Sigmoid colon (tissue), 7 donors: ENCODE results near the gene JMJD1C. TPM values are rescaled to one million over a fixed set of nuclear protein-coding genes. Genes with fewer than 3 reads are reported as not detected.

Experiments
- DNase-seq: peaks from one replicate; pipeline ENCODE4 v3.0.0-alpha.2; 2019
- H3K27ac ChIP-seq, 4 donors: fragments of 200-600 bp; sonication (generic); one replicate each; pipeline ENCODE4 v1.5.1; 2016 to 2019; ENCODE audit warnings: mild to moderate bottlenecking in 1 of 4
- H3K27me3 ChIP-seq, 3 donors: fragments of 200-600 bp; sonication (generic); one replicate each; pipeline ENCODE4 v1.5.1; 2019; ENCODE audit warnings: mild to moderate bottlenecking in 1 of 3
- H3K36me3 ChIP-seq, 4 donors: fragments of 200-600 bp; sonication (generic); one replicate each; pipeline ENCODE4 v1.5.1; 2016 to 2019
- H3K4me1 ChIP-seq, 4 donors: fragments of 200-600 bp; sonication (generic); one replicate each; pipeline ENCODE4 v1.5.1; 2017 to 2019
- H3K4me3 ChIP-seq, 4 donors: fragments of 200-600 bp; sonication (generic); one replicate each; pipeline ENCODE4 v1.5.1; 2017 to 2019; ENCODE audit warnings: mild to moderate bottlenecking in 2 of 4, moderate library complexity in 1 of 4
- H3K9me3 ChIP-seq, 4 donors: fragments of 200-600 bp in 3 of 4; sonication (generic) in 3 of 4; one replicate each; pipeline versions ENCODE4 v1.5.1 to v1.6.1; 2013 to 2019
- EP300 ChIP-seq, 4 donors: sonication (generic); formaldehyde crosslinking; IDR thresholded peaks; one replicate each; pipeline ENCODE4 v1.6.1; 2017; ENCODE audit warnings: antibody characterized with exemption in 4 of 4
- POLR2A ChIP-seq, 2 donors: fragments of 450-650 bp; IDR thresholded peaks; one replicate each; pipeline ENCODE4 v1.6.1; 2016; ENCODE audit warnings: antibody characterized with exemption in 2 of 2, mild to moderate bottlenecking in 2 of 2, moderate library complexity in 2 of 2
- POLR2AphosphoS5 ChIP-seq, 4 donors: sonication (generic); formaldehyde crosslinking; IDR thresholded peaks; one replicate each; pipeline ENCODE4 v1.6.1; 2017; ENCODE audit warnings: antibody characterized with exemption in 4 of 4
- WGBS, 2 donors: extraction: QIAGEN DNeasy Blood & Tissue Kit; methylation state at CpG; one replicate each; pipeline ENCODE4 v1.1.7; 2013; 5-methylcytosine and 5-hydroxymethylcytosine counted together
- intact Hi-C: fragments of 100-400 bp; cut with DNase I; formaldehyde crosslinking; loops from one replicate; pipeline ENCODE4 v1.15.1; 2023
- polyA plus RNA-seq, 3 donors: library from polyadenylated mRNA; stranded (reverse); fragments of 200-250 nt; gene quantifications; one replicate each; pipeline ENCODE4 v1.2.3, GENCODE V29; 2013
- total RNA-seq, 4 donors: library from RNA; depleted of rRNA; stranded (reverse); fragments of >200 nt; gene quantifications; one replicate each; pipeline ENCODE4 v1.1.0, GENCODE V29; 2016
- TF ChIP-seq, protein P1 (sequence below), 4 experiments: fragments of 450-650 bp in 3 of 4; fragments of 200-600 bp in 1 of 4; IDR thresholded peaks; one replicate each; pipeline ENCODE4 v1.5.1; 2016 to 2019; ENCODE audit warnings: antibody characterized with exemption in 4 of 4, mild to moderate bottlenecking in 3 of 4, moderate library complexity in 2 of 4
- donor health status: healthy with polysubstance abuse.
- donor health status: Bipolar disorder and iron deficiency.
- donor health status: healthy.

JMJD1C gene
- total and polyA plus RNA-seq, 7 donors, result 13.2 to 134 (median 94.2) TPM

DNA sequence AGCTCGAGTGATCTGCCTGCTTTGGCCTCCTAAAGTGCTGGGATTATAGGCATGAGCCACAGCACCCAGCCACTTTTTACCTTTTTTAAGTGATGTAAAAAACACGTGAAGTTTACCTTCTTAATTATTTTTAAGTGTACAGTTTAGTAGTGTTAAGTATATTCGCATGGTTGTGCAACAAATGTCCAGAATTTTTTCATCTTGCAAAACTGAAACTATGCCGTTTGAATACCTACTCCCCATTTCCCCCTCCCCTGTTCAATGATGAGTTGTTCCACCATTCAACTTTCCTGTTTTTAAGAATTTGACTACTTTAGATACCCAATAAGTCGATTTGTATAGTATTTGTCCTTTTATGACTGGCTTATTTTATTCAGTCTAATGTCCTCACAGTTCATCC lies 321.8 kb downstream of the JMJD1C start:
- no peaks in the 10 kb centered on the region for H3K36me3 ChIP-seq
- TF ChIP-seq, protein P1, sequence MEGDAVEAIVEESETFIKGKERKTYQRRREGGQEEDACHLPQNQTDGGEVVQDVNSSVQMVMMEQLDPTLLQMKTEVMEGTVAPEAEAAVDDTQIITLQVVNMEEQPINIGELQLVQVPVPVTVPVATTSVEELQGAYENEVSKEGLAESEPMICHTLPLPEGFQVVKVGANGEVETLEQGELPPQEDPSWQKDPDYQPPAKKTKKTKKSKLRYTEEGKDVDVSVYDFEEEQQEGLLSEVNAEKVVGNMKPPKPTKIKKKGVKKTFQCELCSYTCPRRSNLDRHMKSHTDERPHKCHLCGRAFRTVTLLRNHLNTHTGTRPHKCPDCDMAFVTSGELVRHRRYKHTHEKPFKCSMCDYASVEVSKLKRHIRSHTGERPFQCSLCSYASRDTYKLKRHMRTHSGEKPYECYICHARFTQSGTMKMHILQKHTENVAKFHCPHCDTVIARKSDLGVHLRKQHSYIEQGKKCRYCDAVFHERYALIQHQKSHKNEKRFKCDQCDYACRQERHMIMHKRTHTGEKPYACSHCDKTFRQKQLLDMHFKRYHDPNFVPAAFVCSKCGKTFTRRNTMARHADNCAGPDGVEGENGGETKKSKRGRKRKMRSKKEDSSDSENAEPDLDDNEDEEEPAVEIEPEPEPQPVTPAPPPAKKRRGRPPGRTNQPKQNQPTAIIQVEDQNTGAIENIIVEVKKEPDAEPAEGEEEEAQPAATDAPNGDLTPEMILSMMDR (IDR thresholded peaks at IDR 0.05), result no peak
- TF ChIP-seq POLR2AphosphoS5 (IDR thresholded peaks at IDR 0.05), result no peak
- TF ChIP-seq EP300 (IDR thresholded peaks at IDR 0.05), result no peak
- no peak for TF ChIP-seq POLR2A (IDR thresholded peaks at IDR 0.05)
- 74 to 77% methylated on average over 5 of the region's 5 CpGs for WGBS, 2 donors

DNA sequence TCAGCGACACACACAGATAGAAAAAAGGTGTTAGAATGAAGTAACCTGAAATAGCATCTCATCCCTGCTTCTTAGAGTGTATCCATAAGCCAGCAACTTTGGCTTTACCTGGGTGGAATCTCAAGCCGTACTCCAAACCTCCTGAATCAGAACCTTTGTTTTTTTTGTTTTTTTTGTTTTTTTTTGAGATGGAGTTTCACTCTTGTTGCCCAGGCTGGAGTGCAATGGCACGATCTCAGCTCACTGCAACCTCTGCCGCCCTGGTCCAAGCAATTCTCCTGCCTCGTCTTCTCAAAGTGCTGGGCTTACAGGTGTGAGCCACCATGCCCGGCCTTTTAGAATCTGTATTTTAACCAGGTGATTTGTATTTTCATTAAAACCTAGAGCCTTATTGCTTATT lies 323.6 kb downstream of the JMJD1C start:
- intact Hi-C loops, result no loop called here
- Histone ChIP-seq H3K36me3 (no peaks in the 10 kb centered on the region), H3K27ac (no peak overlapping the region), H3K4me1 (peaks cover 0 to 31% (median 19%) of the 10 kb centered on the region in 4 donors), H3K9me3 (no peaks in the 10 kb centered on the region), H3K27me3 (no peaks in the 10 kb centered on the region), H3K4me3 (no peak overlapping the region)
- no peak for DNase-seq
- TF ChIP-seq POLR2AphosphoS5 (IDR thresholded peaks at IDR 0.05) (no peak), POLR2A (IDR thresholded peaks at IDR 0.05) (no peak)
- WGBS, 2 donors, result 95 to 97% methylated on average over 6 of the region's 6 CpGs

More for the DNA sequence above, 321.8 kb downstream of the JMJD1C start:
- no peak for DNase-seq
- Histone ChIP-seq H3K27ac (no peak overlapping the region), H3K4me3 (no peak overlapping the region), H3K9me3 (no peaks in the 10 kb centered on the region), H3K27me3 (no peaks in the 10 kb centered on the region), H3K4me1 (peaks cover 0 to 34% (median 22%) of the 10 kb centered on the region in 4 donors)
- intact Hi-C loops, result no loop called here

DNA sequence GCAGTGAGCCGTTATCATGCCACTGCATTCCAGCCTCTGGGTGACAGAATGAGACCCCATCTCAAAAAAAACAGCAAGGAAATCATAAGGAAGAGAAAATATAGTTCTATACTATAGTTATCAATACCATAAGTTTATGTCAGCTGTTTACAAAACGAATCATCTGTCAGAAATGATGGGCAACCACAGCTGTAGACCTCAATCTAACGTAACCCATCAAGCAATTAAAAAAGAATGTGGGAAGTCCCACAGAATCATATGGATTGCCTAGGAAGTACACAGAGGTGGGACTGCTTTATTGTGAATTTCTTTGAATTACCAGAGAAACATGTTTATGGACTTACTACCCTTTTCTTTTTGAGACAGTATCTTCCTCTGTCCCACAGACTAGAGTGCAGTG lies 325.7 kb downstream of the JMJD1C start:
- Histone ChIP-seq H3K4me3 (no peak overlapping the region), H3K36me3 (no peaks in the 10 kb centered on the region), H3K27ac (no peak overlapping the region), H3K27me3 (no peaks in the 10 kb centered on the region), H3K4me1 (peaks cover 0 to 33% (median 21%) of the 10 kb centered on the region in 4 donors), H3K9me3 (no peaks in the 10 kb centered on the region)
- TF ChIP-seq EP300 (IDR thresholded peaks at IDR 0.05), result no peak
- no peak for TF ChIP-seq POLR2A (IDR thresholded peaks at IDR 0.05)
- TF ChIP-seq POLR2AphosphoS5 (IDR thresholded peaks at IDR 0.05), result no peak
- TF ChIP-seq, protein P1 (IDR thresholded peaks at IDR 0.05), result no peak
- 71 to 78% methylated on average over 3 of the region's 3 CpGs for WGBS, 2 donors
- DNase-seq, result no peak
- intact Hi-C loops, result no loop called here

DNA sequence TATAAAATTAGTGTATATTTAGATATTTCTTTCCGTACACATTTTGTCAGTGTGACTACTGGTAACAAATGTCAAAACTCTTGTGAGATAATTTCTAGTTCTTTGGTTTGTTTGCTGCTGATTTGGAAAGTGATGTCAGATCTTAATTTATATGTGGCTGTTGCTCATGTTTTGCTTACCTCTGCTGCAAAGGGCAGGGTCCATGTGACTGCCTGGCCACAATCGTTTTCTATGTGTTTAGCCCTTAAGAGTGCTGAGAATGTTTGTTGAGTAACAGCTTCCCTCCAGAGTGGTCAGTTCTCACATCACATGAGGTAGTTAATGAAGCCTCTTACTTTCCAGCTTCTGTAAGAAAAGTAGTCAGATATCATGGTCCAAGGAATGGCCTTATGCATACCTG lies 328.5 kb downstream of the JMJD1C start:
- H3K9me3 ChIP-seq, result no peaks in the 10 kb centered on the region
- no peaks in the 10 kb centered on the region for H3K36me3 ChIP-seq
- no peak overlapping the region for H3K27ac ChIP-seq
- H3K4me1 ChIP-seq, result peaks cover 0 to 33% (median 27%) of the 10 kb centered on the region in 4 donors
- TF ChIP-seq POLR2AphosphoS5 (IDR thresholded peaks at IDR 0.05) (no peak), EP300 (IDR thresholded peaks at IDR 0.05) (no peak), POLR2A (IDR thresholded peaks at IDR 0.05) (no peak)
- TF ChIP-seq, protein P1 (IDR thresholded peaks at IDR 0.05), result no peak
- H3K4me3 ChIP-seq, result no peak overlapping the region
- intact Hi-C loops, result no loop called here
- no peaks in the 10 kb centered on the region for H3K27me3 ChIP-seq
- WGBS, 2 donors, result 57 to 67% methylated on average over 2 of the region's 2 CpGs
- DNase-seq, result no peak

DNA sequence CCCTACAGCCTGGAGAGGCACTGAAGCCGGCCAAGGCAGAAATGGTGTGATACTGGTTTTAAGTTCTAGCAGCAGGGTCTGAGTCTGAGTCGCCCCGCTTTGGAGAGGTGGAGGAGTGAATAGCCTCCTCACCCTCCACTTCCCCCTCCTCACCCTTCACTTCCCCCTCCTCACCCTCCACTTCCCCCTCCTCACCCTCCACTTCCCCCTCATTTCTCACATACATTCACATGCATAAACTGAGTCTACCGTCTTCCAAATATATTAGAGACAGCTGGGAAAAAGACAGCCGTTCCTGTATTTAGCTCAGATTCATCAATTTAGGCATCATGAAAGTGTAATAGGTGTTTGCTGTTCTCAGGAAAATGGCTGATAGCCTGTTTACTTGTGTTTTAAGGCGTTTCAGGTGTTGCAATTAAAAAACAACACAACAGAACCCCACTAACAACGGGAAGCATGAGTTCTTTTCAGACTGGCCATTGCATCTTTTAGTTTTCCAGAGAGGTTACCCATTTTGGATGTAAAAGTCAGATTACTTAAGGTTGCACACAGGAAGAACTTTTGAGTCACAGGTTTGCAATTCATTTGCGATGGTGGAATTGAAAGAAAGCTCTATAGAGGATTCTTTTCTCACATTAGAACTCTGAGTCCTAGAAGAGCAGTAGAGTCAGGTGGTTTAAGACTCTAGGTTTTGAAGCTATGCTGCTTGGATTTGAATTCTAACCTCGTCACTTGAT lies 331.8 kb downstream of the JMJD1C start:
- TF ChIP-seq POLR2A (IDR thresholded peaks at IDR 0.05), result no peak
- TF ChIP-seq, protein P1 (IDR thresholded peaks at IDR 0.05), result peak in 1 of 4 experiments; percentile 7
- Histone ChIP-seq H3K27ac (peak overlapping the region; percentile 90 to 92 (median 91)), H3K4me3 (peak overlapping the region; percentile 82 to 93 (median 86)), H3K27me3 (no peaks in the 10 kb centered on the region), H3K9me3 (no peaks in the 10 kb centered on the region), H3K36me3 (no peaks in the 10 kb centered on the region), H3K4me1 (peaks cover 0 to 33% (median 27%) of the 10 kb centered on the region in 4 donors)
- 4 to 11% methylated on average over 9 of the region's 9 CpGs for WGBS, 2 donors
- DNase-seq, result peak; percentile 70
- intact Hi-C loops, result loop anchor here (2.0 to 5.0 kb wide), 2 partner anchors 17 to 332 kb away; partner anchors contain the start of gene ADO
